IMR-90 (cell line): ENCODE data around the gene GRB10. TPM values are rescaled to one million over a fixed set of nuclear protein-coding genes. Genes with fewer than 3 reads are reported as not detected.

Source experiments
- ATAC-seq: fragments of 200-7000 bp; cut with Tn5 transposase; 2 replicates; pipeline ENCODE4 v1.9.1; 2020; ENCODE audit warnings: low read depth, mild to moderate bottlenecking, moderate library complexity
- BruUV-seq: library from RNA; stranded (reverse); fragments of 400-500 nt; replicated peaks from 2 replicates; lab custom pipeline; 2021; lab: Mats Ljungman, UMichigan
- CTCF ChIA-PET: fragments of 300-600 bp; formaldehyde crosslinking; extraction: SDS; loops from one replicate; lab custom pipeline; 2021; ENCODE audit warnings: antibody characterized with exemption; lab: Yijun Ruan, JAX
- POLR2A ChIA-PET: fragments of 300-600 bp; sonication (Branson Sonifier 250); formaldehyde crosslinking; loops from one replicate; lab custom pipeline; 2022; ENCODE audit warnings: antibody characterized with exemption; ENCODE audit not compliant: unreplicated experiment; lab: Charles Lee
- DNase-seq: peaks from one replicate; pipeline ENCODE4 v3.0.0; 2013
- H2AFZ ChIP-seq: replicated peaks from 2 replicates; pipeline ENCODE3; 2013; ENCODE audit warnings: low read length, mild to moderate bottlenecking; ENCODE audit not compliant: poor library complexity
- H2AK5ac ChIP-seq: 2 replicates; pipeline ENCODE4 v1.6.1; 2013; ENCODE audit warnings: low read depth, low read length, inconsistent platforms
- H2AK9ac ChIP-seq: replicated peaks from 2 replicates; pipeline ENCODE3; 2013; ENCODE audit warnings: mild to moderate bottlenecking, low read depth, low read length, moderate library complexity; ENCODE audit not compliant: poor library complexity
- H2BK120ac ChIP-seq: 2 replicates; pipeline ENCODE4 v1.6.1; 2013; ENCODE audit warnings: low read depth, low read length, inconsistent platforms
- H2BK15ac ChIP-seq: 3 replicates; pipeline ENCODE4 v1.6.1; 2013; ENCODE audit warnings: low read depth, low read length, inconsistent platforms
- H2BK20ac ChIP-seq: 2 replicates; pipeline ENCODE4 v1.6.1; 2013; ENCODE audit warnings: low read depth, mild to moderate bottlenecking, inconsistent platforms, low read length, moderate library complexity
- H2BK5ac ChIP-seq: 2 replicates; pipeline ENCODE4 v1.6.1; 2013; ENCODE audit warnings: mild to moderate bottlenecking, low read depth, low read length, inconsistent platforms; ENCODE audit not compliant: poor library complexity, severe bottlenecking
- H3K14ac ChIP-seq: replicated peaks from 2 replicates; pipeline ENCODE4 v1.6.1; 2013; ENCODE audit warnings: low read depth, low read length, inconsistent platforms
- H3K18ac ChIP-seq: 2 replicates; pipeline ENCODE4 v1.6.1; 2013; ENCODE audit warnings: low read depth, low read length, control low read depth
- H3K23ac ChIP-seq: 2 replicates; pipeline ENCODE4 v1.6.1; 2013; ENCODE audit warnings: low read depth, low read length, inconsistent platforms
- H3K27ac ChIP-seq: 2 replicates; pipeline ENCODE4 v1.5.1; 2013; ENCODE audit warnings: mild to moderate bottlenecking, control low read depth, low read length; ENCODE audit not compliant: insufficient read depth
- H3K27me3 ChIP-seq: 2 replicates; pipeline ENCODE4 v1.6.1; 2013; ENCODE audit warnings: low read length; ENCODE audit not compliant: control insufficient read depth, insufficient read depth
- H3K36me3 ChIP-seq: 2 replicates; pipeline ENCODE4 v1.6.1; 2013; ENCODE audit warnings: low read length, mixed read lengths; ENCODE audit not compliant: control insufficient read depth, insufficient read depth
- H3K4ac ChIP-seq: 2 replicates; pipeline ENCODE4 v1.6.1; 2013; ENCODE audit warnings: low read depth, low read length, inconsistent platforms
- H3K4me1 ChIP-seq: 2 replicates; pipeline ENCODE4 v1.6.1; 2013; ENCODE audit warnings: low read length, mixed read lengths; ENCODE audit not compliant: control insufficient read depth, insufficient read depth
- H3K4me2 ChIP-seq: 2 replicates; pipeline ENCODE4 v1.6.1; 2013; ENCODE audit warnings: low read depth, mild to moderate bottlenecking, control low read depth, low read length, moderate library complexity
- H3K4me3 ChIP-seq: 2 replicates; pipeline ENCODE4 v1.5.1; 2013; ENCODE audit warnings: low read depth, mild to moderate bottlenecking, control low read depth, low read length, moderate library complexity; ENCODE audit not compliant: insufficient read depth
- H3K56ac ChIP-seq: 2 replicates; pipeline ENCODE4 v1.6.1; 2013; ENCODE audit warnings: low read length, inconsistent platforms; ENCODE audit not compliant: insufficient read depth; ENCODE audit errors: extremely low read depth
- H3K79me1 ChIP-seq, 2 experiments: 2 replicates each; pipeline ENCODE4 v1.6.1; 2013; ENCODE audit warnings: low read length in 2 of 2, inconsistent platforms in 1 of 2, low read depth in 1 of 2
- H3K9ac ChIP-seq: 2 replicates; pipeline ENCODE4 v1.6.1; 2013; ENCODE audit warnings: low read depth, low read length, control low read depth
- H3K9me1 ChIP-seq: 2 replicates; pipeline ENCODE4 v1.6.1; 2013; ENCODE audit warnings: low read length, inconsistent platforms; ENCODE audit not compliant: insufficient read depth
- H3K9me3 ChIP-seq: 2 replicates; pipeline ENCODE4 v1.6.1; 2013; ENCODE audit warnings: low read length; ENCODE audit not compliant: control insufficient read depth, insufficient read depth
- H4K20me1 ChIP-seq: 2 replicates; pipeline ENCODE4 v1.6.1; 2013; ENCODE audit warnings: low read length, inconsistent platforms; ENCODE audit not compliant: insufficient read depth
- H4K5ac ChIP-seq: 2 replicates; pipeline ENCODE4 v1.6.1; 2013; ENCODE audit warnings: mild to moderate bottlenecking, low read depth, low read length, control low read depth
- H4K8ac ChIP-seq, 2 experiments: 2 replicates each; pipeline ENCODE4 v1.6.1; 2013; ENCODE audit warnings: low read depth in 2 of 2, low read length in 2 of 2, control low read depth in 1 of 2, inconsistent platforms in 1 of 2
- H4K91ac ChIP-seq: 2 replicates; pipeline ENCODE4 v1.6.1; 2013; ENCODE audit warnings: low read depth, low read length, inconsistent platforms; ENCODE audit not compliant: insufficient read depth
- MXI1 ChIP-seq: IDR thresholded peaks from 2 replicates; pipeline ENCODE4 v1.6.1; 2012; ENCODE audit warnings: low read depth, mild to moderate bottlenecking, low read length, moderate library complexity, borderline replicate concordance
- POLR2A ChIP-seq: IDR thresholded peaks from 2 replicates; pipeline ENCODE4 v1.6.1; 2012; ENCODE audit warnings: mild to moderate bottlenecking, low read depth, low read length
- SMC3 ChIP-seq: fragments of 150-350 bp; IDR thresholded peaks from 2 replicates; pipeline ENCODE4 v1.6.1; 2016; ENCODE audit warnings: low read depth, mild to moderate bottlenecking, antibody characterized with exemption, low read length, moderate library complexity
- WGBS, 2 experiments: methylation state at CpG; one replicate each; pipeline versions ENCODE4 v1.1.5 to v1.1.7; 2013; ENCODE audit warnings: missing lambda C conversion rate in 2 of 2; ENCODE audit not compliant: insufficient read length in 1 of 2; ENCODE audit errors: extremely low coverage in 2 of 2; 5-methylcytosine and 5-hydroxymethylcytosine counted together
- dilution Hi-C: fragments of 300-500 bp; cut with HindIII; formaldehyde crosslinking; loops from one replicate; pipeline ENCODE4 v1.14.3; 2018; ENCODE audit warnings: low sequenced_read_pairs; ENCODE audit not compliant: unreplicated experiment
- in situ Hi-C: fragments of 300-500 bp; cut with MboI; formaldehyde crosslinking; loops from 3 replicates; pipeline ENCODE4 v1.14.3; 2019; ENCODE audit warnings: low sequenced_read_pairs, inconsistent platforms, mixed read lengths
- intact Hi-C: fragments of 100-400 bp; cut with micrococcal nuclease; formaldehyde crosslinking; loops from 2 replicates; pipeline ENCODE4 v1.10.0; 2022
- polyA plus RNA-seq, 3 experiments: library from polyadenylated mRNA; depleted of rRNA; stranded (reverse); fragments of >200 nt; gene quantifications; 2 replicates each; pipeline ENCODE4 v1.2.3, GENCODE V29; 2012; ENCODE audit warnings: low replicate concordance in 1 of 3
- total RNA-seq: library from RNA; depleted of rRNA; stranded (reverse); fragments of >200 nt; gene quantifications from 2 replicates; pipeline ENCODE4 v1.2.3, GENCODE V29; 2012

Gene GRB10
- total and polyA plus RNA-seq, 2 of the 4 experiments (the other 2 are of a cell fraction), result 6.3 to 15.1 TPM

- in situ Hi-C loops, result no loop called here
- POLR2A ChIA-PET, result no interaction called here
- Histone ChIP-seq H3K4me2 (no peak overlapping the region), H3K56ac (no peak overlapping the region), H2BK5ac (no peak overlapping the region), H3K36me3 (peaks cover 28% of the 10 kb centered on the region; the same call in 1 of the 2 replicates), H3K4ac (no peak overlapping the region), H2BK120ac (no peak overlapping the region), H3K18ac (no peak overlapping the region), H4K8ac (no peak overlapping the region), H3K14ac (no peak overlapping the region; the same call in 1 of the 2 replicates), H4K5ac (no peak overlapping the region), H4K91ac (no peak overlapping the region), H3K9me3 (no peaks in the 10 kb centered on the region), H3K23ac (no peak overlapping the region), H3K4me1 (peaks cover 6% of the 10 kb centered on the region), H2AK5ac (no peak overlapping the region), H3K27me3 (no peaks in the 10 kb centered on the region), H2AK9ac (no peak overlapping the region), H3K9ac (no peak overlapping the region), H4K20me1 (peaks cover 59% of the 10 kb centered on the region), H2AFZ (no peak overlapping the region), H2BK20ac (no peak overlapping the region), H3K4me3 (no peak overlapping the region), H3K79me1 (peaks cover 12 to 32% of the 10 kb centered on the region in 2 experiments; a peak in 3 of 4 replicates), H3K27ac (no peak overlapping the region), H3K9me1 (peaks cover 27% of the 10 kb centered on the region; the same call in 1 of the 2 replicates), H2BK15ac (no peak overlapping the region)
- ATAC-seq (no peak; the same call in 1 of the 2 replicates), DNase-seq (no peak)
- no CpG with 5 or more reads among the region's 4 CpGs for WGBS, 2 experiments
- BruUV-seq, result no TSS peak
- CTCF ChIA-PET, result no interaction called here
- no peak for TF ChIP-seq SMC3
- TF ChIP-seq POLR2A, result no peak
- TF ChIP-seq MXI1, result no peak
- intact Hi-C loops, result no loop called here
- dilution Hi-C loops, result no loop called here
These were observed 117.8 kb downstream of the GRB10 start for GRCh38 chr7:50664937-50665336.
